Peyer's patch (tissue), 4 donors: ENCODE measurements around the gene PCAT7.

Source experiments
- POLR2A ChIP-seq, 2 donors: fragments of 450-650 bp; IDR thresholded peaks; one replicate each; pipeline ENCODE4 v1.5.1; 2017; ENCODE audit warnings: antibody characterized with exemption in 2 of 2, mild to moderate bottlenecking in 2 of 2, moderate library complexity in 2 of 2
- TF ChIP-seq, protein P1 (sequence below), 6 experiments: fragments of 450-650 bp in 4 of 6; fragments of 200-600 bp in 2 of 6; sonication (generic) in 1 of 6; IDR thresholded peaks; one replicate each; pipeline ENCODE4 v1.5.1; 2017 to 2019; ENCODE audit warnings: antibody characterized with exemption in 6 of 6, mild to moderate bottlenecking in 3 of 6, moderate library complexity in 1 of 6

DNA sequence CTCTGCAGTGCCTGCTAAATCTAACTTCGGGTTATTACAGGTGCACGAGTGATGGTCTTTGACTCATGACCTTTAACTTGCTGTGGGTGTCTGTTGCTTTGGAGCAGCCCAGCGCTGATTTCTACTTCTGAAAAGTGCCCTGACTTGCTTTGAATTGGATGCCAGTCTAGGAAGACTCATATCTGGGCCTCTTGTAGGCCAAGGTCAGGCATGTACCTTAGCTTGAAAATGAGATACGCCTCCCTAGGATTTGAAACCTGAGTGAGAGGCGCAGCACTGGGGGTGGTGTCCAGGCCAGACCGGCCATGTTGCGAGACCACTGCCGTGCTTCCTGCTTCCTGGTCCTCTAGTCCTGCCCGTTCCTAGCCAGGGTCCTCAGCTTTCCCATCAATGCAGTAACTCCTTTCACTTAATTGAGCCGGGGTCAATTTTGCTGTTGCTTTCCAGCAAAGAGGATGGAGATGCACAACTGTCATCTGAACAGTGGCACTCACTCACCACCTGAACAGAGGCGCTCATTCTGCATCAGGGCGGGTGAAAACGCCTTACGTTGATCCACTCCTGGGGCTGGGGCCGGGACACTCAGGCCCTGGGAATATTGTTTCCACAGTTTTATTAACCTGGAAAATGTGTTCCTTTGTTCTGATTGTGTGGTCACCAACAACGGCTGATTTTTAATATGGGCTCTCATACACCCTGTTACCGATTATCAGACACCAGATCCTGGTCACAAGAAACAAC, 14.3 kb downstream of the PCAT7 start:
- TF ChIP-seq, protein P1, sequence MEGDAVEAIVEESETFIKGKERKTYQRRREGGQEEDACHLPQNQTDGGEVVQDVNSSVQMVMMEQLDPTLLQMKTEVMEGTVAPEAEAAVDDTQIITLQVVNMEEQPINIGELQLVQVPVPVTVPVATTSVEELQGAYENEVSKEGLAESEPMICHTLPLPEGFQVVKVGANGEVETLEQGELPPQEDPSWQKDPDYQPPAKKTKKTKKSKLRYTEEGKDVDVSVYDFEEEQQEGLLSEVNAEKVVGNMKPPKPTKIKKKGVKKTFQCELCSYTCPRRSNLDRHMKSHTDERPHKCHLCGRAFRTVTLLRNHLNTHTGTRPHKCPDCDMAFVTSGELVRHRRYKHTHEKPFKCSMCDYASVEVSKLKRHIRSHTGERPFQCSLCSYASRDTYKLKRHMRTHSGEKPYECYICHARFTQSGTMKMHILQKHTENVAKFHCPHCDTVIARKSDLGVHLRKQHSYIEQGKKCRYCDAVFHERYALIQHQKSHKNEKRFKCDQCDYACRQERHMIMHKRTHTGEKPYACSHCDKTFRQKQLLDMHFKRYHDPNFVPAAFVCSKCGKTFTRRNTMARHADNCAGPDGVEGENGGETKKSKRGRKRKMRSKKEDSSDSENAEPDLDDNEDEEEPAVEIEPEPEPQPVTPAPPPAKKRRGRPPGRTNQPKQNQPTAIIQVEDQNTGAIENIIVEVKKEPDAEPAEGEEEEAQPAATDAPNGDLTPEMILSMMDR (IDR thresholded peaks at IDR 0.05) = no peak
- TF ChIP-seq POLR2A (IDR thresholded peaks at IDR 0.05) = no peak
